HCT116 (cell line): Measurements from ENCODE around the gene MED6. TPM values are rescaled to one million over a fixed set of nuclear protein-coding genes. Genes with fewer than 3 reads are reported as not detected.
A peak's percentile ranks its signal among the peaks of the same experiment; 100 is the strongest.

Experiments used
- ATAC-seq: fragments of 200-7000 bp; cut with Tn5 transposase; 2 replicates; pipeline ENCODE4 v1.9.1; 2020; ENCODE audit warnings: mild to moderate bottlenecking, moderate library complexity
- BruUV-seq: library from RNA; stranded (reverse); fragments of 400-500 nt; replicated peaks from 2 replicates; lab custom pipeline; 2021; lab: Mats Ljungman, UMichigan
- CTCF ChIA-PET: fragments of 300-600 bp; sonication (Branson Sonifier 250); formaldehyde crosslinking; loops from one replicate; lab custom pipeline; 2021; ENCODE audit warnings: antibody characterized with exemption; lab: Charles Lee
- POLR2A ChIA-PET: fragments of 300-600, 350-600 bp; sonication (Branson Sonifier 250); formaldehyde crosslinking; loops from one replicate; lab custom pipeline; 2021; ENCODE audit warnings: antibody characterized with exemption; lab: Charles Lee
- RAD21 ChIA-PET, 2 experiments: fragments of 300-600 bp; sonication (Branson Sonifier 250); formaldehyde crosslinking; loops; one replicate each; lab custom pipeline; 2023; ENCODE audit warnings: low total read pairs in 2 of 2; ENCODE audit not compliant: uncharacterized antibody in 2 of 2, unreplicated experiment in 2 of 2, low non-redundant PET in 1 of 2; lab: Charles Lee
- DNase-seq: peaks from one replicate; pipeline ENCODE4 v3.0.0-alpha.2; 2010; ENCODE audit warnings: low read depth, low spot score
- H2AFZ ChIP-seq: fragments of 200-600 bp; shearing (Covaris generic), sonication (generic); 2 replicates; pipeline ENCODE4 v1.6.1; 2017; ENCODE audit warnings: low read depth, mixed run types, mixed read lengths, antibody characterized with exemption, low read length; ENCODE audit not compliant: poor library complexity, severe bottlenecking
- H3K27ac ChIP-seq: 2 replicates; pipeline ENCODE4 v1.5.1; 2012; ENCODE audit warnings: low read depth, low read length
- H3K27me3 ChIP-seq: fragments of 200-600 bp; sonication (generic); 2 replicates; pipeline ENCODE4 v1.6.1; 2016; ENCODE audit warnings: mixed run types, low read length, mixed read lengths; ENCODE audit not compliant: insufficient read depth
- H3K36me3 ChIP-seq, 2 experiments: fragments of 200-500 bp in 1 of 2; fragments of 200-600 bp in 1 of 2; sonication (Bioruptor generic) in 1 of 2; sonication (generic) in 1 of 2; 2 replicates each; pipeline versions ENCODE4 v1.5.1 to v1.6.1; 2014 to 2016; ENCODE audit warnings: low read length in 2 of 2, inconsistent platforms in 1 of 2, mixed read lengths in 1 of 2, mixed run types in 1 of 2; ENCODE audit not compliant: insufficient read depth in 2 of 2, control insufficient read depth in 1 of 2
- H3K4me1 ChIP-seq, 2 experiments: fragments of 200-600 bp in 1 of 2; sonication (generic) in 1 of 2; 2 replicates each; pipeline versions ENCODE4 v1.5.1 to v1.6.1; 2012 to 2017; ENCODE audit warnings: low read length in 2 of 2, inconsistent platforms in 1 of 2, mild to moderate bottlenecking in 1 of 2, mixed read lengths in 1 of 2, mixed run types in 1 of 2, moderate library complexity in 1 of 2; ENCODE audit not compliant: insufficient read depth in 2 of 2, control insufficient read depth in 1 of 2
- H3K4me2 ChIP-seq: fragments of 200-600 bp; sonication (generic); 2 replicates; pipeline ENCODE4 v1.6.1; 2017; ENCODE audit warnings: mixed run types, low read length, mixed read lengths
- H3K4me3 ChIP-seq, 2 experiments: fragments of 200-600 bp in 1 of 2; sonication (generic) in 1 of 2; replicated peaks in 1 of 2; 2 replicates each; pipeline ENCODE4 v1.5.1; 2011 to 2016; ENCODE audit warnings: low read length in 2 of 2, control low read depth in 1 of 2, low read depth in 1 of 2, mild to moderate bottlenecking in 1 of 2, mixed read lengths in 1 of 2, mixed run types in 1 of 2
- H3K79me2 ChIP-seq: fragments of 200-600 bp; sonication (generic); 2 replicates; pipeline ENCODE4 v1.6.1; 2017; ENCODE audit warnings: mild to moderate bottlenecking, mixed run types, low read length, moderate library complexity, mixed read lengths; ENCODE audit not compliant: insufficient read depth
- H3K9ac ChIP-seq: fragments of 200-600 bp; sonication (generic); 2 replicates; pipeline ENCODE4 v1.6.1; 2016; ENCODE audit warnings: low read length, mixed read lengths
- H3K9me2 ChIP-seq: fragments of 200-600 bp; sonication (generic), shearing (Covaris generic); 2 replicates; pipeline ENCODE4 v1.6.1; 2017; ENCODE audit warnings: mixed run types, mild to moderate bottlenecking, moderate library complexity; ENCODE audit not compliant: insufficient read depth
- H3K9me3 ChIP-seq, 2 experiments: fragments of 200-500 bp in 1 of 2; fragments of 200-600 bp in 1 of 2; sonication (Bioruptor generic) in 1 of 2; sonication (generic) in 1 of 2; 2 replicates each; pipeline ENCODE4 v1.6.1; 2014 to 2017; ENCODE audit warnings: low read length in 2 of 2, mixed read lengths in 2 of 2, inconsistent platforms in 1 of 2, low read depth in 1 of 2, mild to moderate bottlenecking in 1 of 2, mixed run types in 1 of 2, moderate library complexity in 1 of 2; ENCODE audit not compliant: control insufficient read depth in 1 of 2, insufficient read depth in 1 of 2
- H4K20me1 ChIP-seq: fragments of 200-600 bp; sonication (generic), shearing (Covaris generic); 2 replicates; pipeline ENCODE4 v1.6.1; 2017; ENCODE audit warnings: mixed run types, mild to moderate bottlenecking, moderate library complexity; ENCODE audit not compliant: insufficient read depth
- CEBPB ChIP-seq: IDR thresholded peaks from 2 replicates; pipeline ENCODE4 v1.6.1; 2012; ENCODE audit warnings: low read depth
- CTCF ChIP-seq, 3 experiments: fragments of 200-600 bp in 1 of 3; sonication (generic) in 1 of 3; IDR thresholded peaks in 2 of 3; conservative IDR thresholded peaks in 1 of 3; 2 replicates each; pipeline ENCODE4 v1.5.1; 2012 to 2017; ENCODE audit warnings: low read depth in 2 of 3, low read length in 2 of 3, antibody characterized with exemption in 1 of 3, borderline replicate concordance in 1 of 3, control low read depth in 1 of 3, mild to moderate bottlenecking in 1 of 3, mixed read lengths in 1 of 3, mixed run types in 1 of 3, moderate library complexity in 1 of 3; ENCODE audit not compliant: insufficient read depth in 1 of 3
- EGR1 ChIP-seq: IDR thresholded peaks from 2 replicates; pipeline ENCODE4 v1.6.1; 2012; ENCODE audit warnings: low read depth
- ELF1 ChIP-seq: IDR thresholded peaks from 2 replicates; pipeline ENCODE4 v1.6.1; 2012; ENCODE audit warnings: low read depth, borderline replicate concordance
- MAX ChIP-seq: IDR thresholded peaks from 2 replicates; pipeline ENCODE4 v1.6.1; 2012
- POLR2AphosphoS5 ChIP-seq: IDR thresholded peaks from 2 replicates; pipeline ENCODE4 v1.6.1; 2011; ENCODE audit warnings: mild to moderate bottlenecking, low read depth, low read length, moderate library complexity
- RAD21 ChIP-seq: IDR thresholded peaks from 2 replicates; pipeline ENCODE4 v1.6.1; 2012; ENCODE audit warnings: low read depth, mild to moderate bottlenecking
- ZNF274 ChIP-seq: fragments of 200-500 bp; sonication (Bioruptor generic); IDR thresholded peaks from 2 replicates; pipeline ENCODE4 v1.6.1; 2014; ENCODE audit warnings: mild to moderate bottlenecking, low read depth, low read length, inconsistent platforms
- intact Hi-C: fragments of 100-400 bp; cut with micrococcal nuclease; formaldehyde crosslinking; loops from 2 replicates; pipeline ENCODE4 v1.10.0; 2022
- total RNA-seq: library from RNA; stranded (reverse); gene quantifications from one replicate; pipeline ENCODE4 v1.2.1, GENCODE V29; 2021; ENCODE audit not compliant: unreplicated experiment

The MED6 gene
- total RNA-seq, 1 experiment from 2014 or later, result 39.6 TPM

- no peaks in the 10 kb centered on the region for H4K20me1 ChIP-seq
- ChIA-PET CTCF (interaction anchor here (1.0 to 5.4 kb wide), 4 partner anchors 92 to 196 kb away, joined by 3 to 33 read pairs (median 4); partner anchors contain the start of gene MAP3K9), RAD21 (no interaction called here), POLR2A (no interaction called here)
- H3K27me3 ChIP-seq, result no peaks in the 10 kb centered on the region
- no peaks in the 10 kb centered on the region for H3K79me2 ChIP-seq
- peaks cover 0 to 9% of the 10 kb centered on the region in 2 experiments; a peak in 3 of 4 replicates for H3K9me3 ChIP-seq
- DNase-seq (peak; percentile 53), ATAC-seq (peak; percentile 98)
- H3K9me2 ChIP-seq, result no peaks in the 10 kb centered on the region
- no peak overlapping the region for H2AFZ ChIP-seq
- no peak overlapping the region for H3K4me3 ChIP-seq
- no peak overlapping the region for H3K9ac ChIP-seq
- no peaks in the 10 kb centered on the region for H3K36me3 ChIP-seq
- TF ChIP-seq ELF1, result no peak
- TF ChIP-seq RAD21, result peak; percentile 91
- peak; percentile 81 to 89 (median 88) for TF ChIP-seq CTCF (IDR thresholded peaks at IDR 0.05 in 2 of 3, conservative IDR thresholded peaks at IDR 0.05 in 1 of 3; ENCODE audit: borderline replicate concordance in 1 of 3, insufficient read depth in 1 of 3, low read depth in 2 of 3, low read length in 2 of 3)
- TF ChIP-seq, all 23 proteins: peak for 2
- no TSS peak for BruUV-seq
- Histone ChIP-seq H3K27ac (no peak overlapping the region), H3K4me1 (no peaks in the 10 kb centered on the region), H3K4me2 (no peak overlapping the region)
- intact Hi-C loops, result loop anchor here (1.0 kb wide), 3 partner anchors 92 to 334 kb away; no protein-coding TSS in a partner anchor
Observed at GRCh38 chr14:70622111-70622712, 21.8 kb upstream of the MED6 start.

GRCh38 chr14:70619708-70620107, 19.3 kb upstream of the MED6 start:
- RAD21 ChIA-PET, result interaction anchor here in 1 of 2 experiments (0.9 kb wide), 1 partner anchor 35 kb away, joined by 3 read pairs; no protein-coding TSS in a partner anchor
- Histone ChIP-seq H3K9me2 (no peaks in the 10 kb centered on the region), H3K4me2 (no peak overlapping the region), H2AFZ (no peak overlapping the region), H3K27me3 (no peaks in the 10 kb centered on the region), H3K36me3 (no peaks in the 10 kb centered on the region), H3K4me3 (no peak overlapping the region), H3K4me1 (no peaks in the 10 kb centered on the region), H4K20me1 (no peaks in the 10 kb centered on the region), H3K9me3 (no peaks in the 10 kb centered on the region; a peak in 1 of 4 replicates), H3K79me2 (no peaks in the 10 kb centered on the region), H3K9ac (no peak overlapping the region), H3K27ac (no peak overlapping the region)
- CTCF ChIA-PET, result no interaction called here
- POLR2A ChIA-PET, result no interaction called here
- intact Hi-C loops, result no loop called here
- DNase-seq (no peak), ATAC-seq (no peak)
- no TSS peak for BruUV-seq
- no peak for TF ChIP-seq EGR1
- no peak for TF ChIP-seq CEBPB
- no peak for TF ChIP-seq MAX
- TF ChIP-seq POLR2AphosphoS5, result no peak
- no peak for TF ChIP-seq CTCF (IDR thresholded peaks at IDR 0.05 in 2 of 3, conservative IDR thresholded peaks at IDR 0.05 in 1 of 3; ENCODE audit: borderline replicate concordance in 1 of 3, insufficient read depth in 1 of 3, low read depth in 2 of 3, low read length in 2 of 3)
- no peak for TF ChIP-seq ZNF274
